HCEC 1CT (cell line): ENCODE data around the gene SCUBE2.
A peak's percentile ranks its signal among the peaks of the same experiment; 100 is the strongest.
"Not testable (repeated sequence)": the region's sequence is repeated elsewhere in the genome, so short reads cannot be mapped to it uniquely, and the experiment has no call there.

Source experiments
- DNase-seq: peaks from one replicate; pipeline ENCODE4 v3.0.0-alpha.2; 2017

Gene SCUBE2

DNA sequence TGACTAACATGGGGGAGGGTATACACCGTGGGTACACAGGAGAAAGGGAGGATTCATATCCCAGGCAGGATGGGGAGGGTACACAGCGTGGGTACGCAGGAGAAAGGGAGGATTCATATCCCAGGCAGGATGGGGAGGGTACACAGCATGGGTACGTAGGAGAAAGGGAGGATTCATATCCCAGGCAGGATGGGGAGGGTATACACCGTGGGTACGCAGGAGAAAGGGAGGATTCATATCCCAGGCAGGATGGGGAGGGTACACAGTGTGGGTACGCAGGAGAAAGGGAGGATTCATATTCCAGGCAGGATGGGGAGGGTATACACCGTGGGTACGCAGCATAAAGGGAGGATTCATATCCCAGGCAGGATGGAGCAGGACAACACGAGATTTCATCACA, 51.0 kb downstream of the SCUBE2 start:
- DNase-seq = no peak

- no peak for DNase-seq
Measured at GRCh38 chr11:9039863-9040262, 51.5 kb downstream of the SCUBE2 start.

DNA sequence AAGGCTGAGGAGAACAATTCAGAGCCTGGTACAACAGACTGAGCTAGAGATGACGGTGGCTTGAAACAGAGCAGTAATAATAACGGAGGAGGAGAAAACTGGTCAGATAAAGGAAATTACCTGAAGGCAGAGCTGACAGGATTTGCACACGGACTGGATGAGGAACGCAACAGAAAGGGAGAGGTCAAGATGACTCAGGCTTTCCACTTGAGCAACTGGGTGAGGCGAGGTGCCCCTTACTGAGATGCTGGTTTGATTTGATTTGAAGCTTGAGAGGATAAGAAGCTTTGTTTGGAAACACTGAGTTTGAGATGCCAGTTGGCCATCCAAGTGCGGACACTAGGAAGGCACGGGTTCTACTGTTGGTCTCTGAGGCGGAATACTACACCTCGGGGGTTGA, 52.2 kb downstream of the SCUBE2 start:
- DNase-seq = no peak

DNA sequence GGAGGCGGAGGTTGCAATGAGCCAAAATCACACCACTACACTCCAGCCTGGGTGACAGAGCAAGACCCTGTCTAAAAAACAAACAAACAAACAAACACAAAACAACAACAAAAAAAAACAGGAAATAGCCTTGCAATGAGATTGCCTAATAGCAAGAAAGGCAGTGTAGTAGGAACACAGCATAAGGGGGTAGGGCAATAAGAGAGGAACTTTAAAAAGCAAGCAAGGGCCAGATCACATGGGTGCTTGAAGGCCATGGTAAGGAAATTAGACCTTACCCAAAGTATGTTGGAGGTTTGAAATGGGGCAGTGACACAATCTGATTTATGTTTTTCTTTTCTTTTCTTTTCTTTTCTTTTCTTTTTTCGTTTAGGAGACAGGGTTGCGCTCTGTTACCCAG, 52.9 kb downstream of the SCUBE2 start:
- DNase-seq = no peak

DNA sequence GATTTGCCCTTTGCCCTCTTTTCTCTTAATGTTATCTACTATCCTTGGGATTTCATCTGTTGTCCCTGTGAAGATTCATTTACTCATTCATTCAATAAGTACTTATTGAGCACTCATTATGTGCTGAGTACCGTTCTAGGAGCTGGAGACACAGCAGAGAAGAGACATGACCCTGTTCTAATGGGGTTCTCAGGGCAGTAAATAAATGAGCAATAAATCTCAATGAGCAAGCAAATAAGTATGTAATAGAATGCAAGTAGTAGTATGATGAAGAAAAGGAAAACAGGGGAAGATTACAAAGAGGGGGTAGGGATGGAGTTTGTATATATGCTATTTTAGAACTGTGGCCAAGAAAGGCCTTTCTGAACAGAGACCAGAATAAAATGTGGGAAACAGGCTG, 53.4 kb downstream of the SCUBE2 start:
- no peak for DNase-seq

DNA sequence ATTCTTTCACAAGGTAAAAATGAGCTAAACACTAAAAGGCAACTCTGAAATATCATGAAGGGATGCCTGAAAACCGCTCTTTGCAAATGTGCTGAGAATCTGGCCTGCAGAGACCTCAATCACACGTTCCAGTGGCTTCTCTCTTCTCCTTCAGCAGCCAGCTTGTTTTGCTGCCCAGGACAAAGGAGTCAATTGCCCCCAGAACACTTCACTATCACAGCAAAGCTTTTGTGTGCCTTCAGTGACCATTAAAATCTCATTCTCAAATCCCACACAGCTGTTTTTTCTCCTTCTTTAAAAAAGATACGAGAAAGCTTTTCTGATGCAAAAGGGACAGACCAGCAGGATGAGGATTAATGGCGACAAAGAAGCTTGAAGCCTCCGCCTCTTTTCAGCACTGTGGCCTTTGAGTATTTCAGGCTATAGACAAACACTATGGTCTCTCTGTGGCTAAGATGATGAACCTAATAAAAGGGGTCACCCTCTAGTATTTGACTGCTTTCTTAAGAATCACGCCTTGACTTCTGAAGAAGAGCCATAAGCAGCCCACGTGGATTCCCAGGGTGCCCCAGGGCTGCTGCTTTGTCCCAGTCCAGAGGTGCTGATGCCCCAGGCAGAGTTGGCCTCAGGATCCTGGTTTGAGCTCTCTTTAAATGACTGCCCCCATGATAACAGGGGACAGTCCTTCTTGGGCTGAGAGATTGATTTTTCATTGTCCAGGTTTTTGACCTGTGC, 54.2 kb downstream of the SCUBE2 start:
- no peak for DNase-seq

DNA sequence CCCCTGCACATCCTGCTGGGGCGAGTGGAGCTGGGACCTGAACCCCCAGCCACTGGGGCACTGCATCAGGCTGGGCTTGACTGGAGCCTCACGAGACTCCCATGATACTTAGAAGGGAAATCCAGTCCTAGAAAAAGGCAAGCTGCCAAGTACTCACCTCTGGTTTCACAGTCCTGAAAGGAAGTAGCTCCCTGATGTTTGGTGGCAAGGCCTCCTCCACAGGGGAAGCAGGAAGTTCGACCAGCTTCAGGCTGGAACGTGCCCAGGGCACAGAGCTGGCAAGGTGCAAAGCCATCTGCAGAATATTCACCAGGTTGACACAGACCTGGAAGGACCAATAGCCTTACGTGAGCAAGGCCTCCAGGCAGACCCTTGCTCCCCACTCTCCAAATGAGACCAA, 60.8 kb downstream of the SCUBE2 start:
- no peak for DNase-seq

DNA sequence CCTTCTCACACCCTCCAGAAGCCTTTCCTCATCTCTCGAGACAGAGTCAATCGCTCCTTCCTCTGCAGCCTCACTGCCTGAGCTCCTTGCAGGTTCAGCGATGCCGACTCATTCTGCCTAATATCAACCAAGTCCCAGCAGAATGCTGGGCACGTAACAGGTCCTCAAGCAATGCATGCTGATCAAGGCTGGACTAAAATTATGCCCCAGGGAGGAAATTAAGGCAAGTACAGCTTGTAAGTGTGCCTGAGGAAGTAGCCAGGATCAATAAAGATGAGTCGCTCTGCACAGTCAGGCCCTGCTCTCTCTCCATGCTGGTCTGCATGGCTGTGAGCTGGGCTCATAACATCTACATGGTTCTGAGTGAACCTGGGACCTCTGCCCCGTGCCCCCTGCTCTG, 62.0 kb downstream of the SCUBE2 start:
- DNase-seq = no peak

GRCh38 chr11:9028581-9028980, 62.8 kb downstream of the SCUBE2 start:
- DNase-seq = no peak

- DNase-seq = no peak
Measured at GRCh38 chr11:9025101-9025850, 66.1 kb downstream of the SCUBE2 start.

- DNase-seq = no peak
Measured at GRCh38 chr11:9022961-9023680, 68.3 kb downstream of the SCUBE2 start.

DNA sequence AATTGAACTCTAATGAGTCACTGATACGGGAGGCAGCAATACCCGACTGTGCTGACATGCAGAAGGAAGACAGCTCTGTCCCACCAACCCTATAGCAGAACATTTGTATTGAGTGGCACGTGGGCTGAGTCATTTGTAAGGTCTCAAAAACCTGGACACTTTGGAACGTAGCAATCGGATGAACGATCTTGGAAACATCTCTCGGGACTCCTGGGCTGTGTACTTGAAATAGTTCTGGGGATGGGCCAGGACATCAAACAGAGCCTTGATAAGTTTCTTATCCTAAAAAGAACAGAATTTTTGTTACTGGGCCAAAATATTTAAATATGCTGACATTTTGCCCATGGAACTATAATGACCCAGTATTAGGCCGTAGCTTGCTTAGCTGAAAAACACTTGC, 70.5 kb downstream of the SCUBE2 start:
- DNase-seq = no peak

DNA sequence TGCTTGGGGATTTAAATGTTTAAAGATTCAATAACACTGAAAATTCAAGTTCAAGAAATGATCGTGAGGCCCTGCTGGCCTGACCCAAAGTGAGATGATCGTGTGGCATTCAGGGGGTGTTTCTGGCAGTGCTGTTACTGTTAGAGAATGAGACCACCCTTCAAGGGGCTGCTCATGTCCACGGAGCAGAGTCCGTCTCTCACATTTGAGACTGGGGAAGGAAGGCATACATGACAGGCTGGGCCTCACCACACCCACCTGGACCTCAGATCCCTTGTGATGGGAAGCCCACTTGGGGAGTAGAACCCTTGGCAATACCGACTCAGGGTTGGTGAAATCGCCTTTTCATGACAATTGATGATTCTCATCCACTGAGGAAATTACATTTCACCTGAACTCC, 71.5 kb downstream of the SCUBE2 start:
- DNase-seq = no peak

DNA sequence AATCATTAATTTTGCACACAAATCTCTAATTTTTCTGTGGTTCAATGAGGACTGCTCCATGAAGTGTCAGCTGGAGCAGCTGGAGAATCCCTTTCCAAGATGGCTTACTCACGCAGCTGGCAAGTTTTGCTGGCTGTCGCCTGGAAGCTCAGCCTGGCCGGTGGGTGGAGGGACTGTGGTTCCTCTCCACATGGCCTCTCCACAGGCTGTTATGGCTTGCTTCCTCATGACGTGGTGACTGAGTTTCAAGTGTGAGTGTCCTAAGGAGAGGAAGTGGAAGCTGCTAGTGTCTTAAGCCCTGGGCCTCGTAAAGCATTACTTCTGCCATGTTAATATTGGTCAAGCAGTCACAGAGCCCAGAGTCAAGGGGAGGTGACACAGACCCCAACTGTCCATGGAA, 73.6 kb downstream of the SCUBE2 start:
- no peak for DNase-seq

DNA sequence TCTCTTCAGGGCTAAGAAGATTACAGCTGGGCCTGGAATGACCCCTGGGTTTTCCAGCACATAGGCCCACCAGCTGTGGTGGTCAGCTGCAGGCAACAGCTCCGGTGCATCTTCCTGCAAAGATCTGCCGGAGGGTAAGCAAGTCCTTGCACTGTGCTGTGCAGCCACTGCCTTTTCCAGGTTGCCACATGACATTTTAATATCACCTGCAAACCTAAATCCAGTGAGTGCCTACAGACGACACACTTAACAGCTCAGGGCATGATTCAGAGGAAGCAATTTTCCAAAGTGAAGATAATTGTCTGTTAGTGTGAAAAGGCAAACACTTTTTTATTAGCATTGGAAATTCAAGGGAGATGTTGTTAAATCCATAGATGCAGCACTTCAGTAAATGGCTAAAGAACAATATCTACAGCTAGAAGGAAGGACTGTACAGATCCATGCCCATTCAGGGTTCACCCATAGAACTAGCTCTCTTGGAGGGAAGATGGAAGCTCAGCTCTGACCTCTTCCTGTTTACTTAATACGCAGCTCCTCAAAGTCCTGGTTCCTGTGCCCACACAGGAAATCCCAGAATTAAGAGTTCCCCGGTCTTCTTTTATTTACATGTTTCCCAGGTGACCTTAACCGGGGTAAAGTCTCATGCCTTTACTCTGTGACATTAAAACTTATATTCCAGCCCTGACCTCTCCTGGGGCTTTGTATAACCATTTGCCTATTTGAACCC, 74.3 kb downstream of the SCUBE2 start:
- no peak for DNase-seq

DNA sequence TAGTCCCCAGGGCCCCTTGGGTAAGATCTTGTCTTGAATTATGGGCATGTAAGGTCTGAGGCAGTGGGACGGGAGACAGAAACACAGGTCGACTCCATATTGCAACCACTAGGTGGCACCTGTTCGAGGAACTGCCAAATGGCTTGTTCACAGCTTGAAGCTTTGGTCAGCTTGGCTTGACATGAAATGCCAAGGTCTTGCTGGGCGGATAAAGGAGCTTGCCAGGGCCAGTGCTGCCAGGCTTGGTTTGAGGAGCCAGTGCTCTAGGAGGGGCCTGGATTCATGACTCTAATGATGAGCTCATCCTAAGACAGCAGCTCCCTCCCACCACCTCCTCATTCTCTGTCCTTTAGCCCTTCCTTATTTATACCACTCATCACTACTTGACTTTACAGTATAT, 75.7 kb downstream of the SCUBE2 start:
- peak; percentile 72 for DNase-seq

- DNase-seq = no peak
Measured at GRCh38 chr11:9014826-9015225, 76.6 kb downstream of the SCUBE2 start.

- no peak for DNase-seq
Measured at GRCh38 chr11:9013373-9013772, 78.0 kb downstream of the SCUBE2 start.

GRCh38 chr11:9009538-9009937, 81.9 kb downstream of the SCUBE2 start:
- not testable (repeated sequence) for DNase-seq

- DNase-seq = no peak
Measured at GRCh38 chr11:9008661-9009060, 82.7 kb downstream of the SCUBE2 start.

- DNase-seq = no peak
Measured at GRCh38 chr11:9008011-9008550, 83.3 kb downstream of the SCUBE2 start.

- no peak for DNase-seq
Measured at GRCh38 chr11:9005087-9005486, 86.3 kb downstream of the SCUBE2 start.
